ENCODE measurements around the gene FBLN5. TPM values are rescaled to one million over a fixed set of nuclear protein-coding genes. Genes with fewer than 3 reads are reported as not detected.
A peak's percentile ranks its signal among the peaks of the same experiment; 100 is the strongest.

Gene FBLN5
- total RNA-seq, 1 donor from 2014 or later: 130 TPM

- TF ChIP-seq CTCF (IDR thresholded peaks at IDR 0.05): no peak
- no peaks in the 10 kb centered on the region for H3K27me3 ChIP-seq (ENCODE audit: low read depth)
- H3K27ac ChIP-seq: no peak overlapping the region
- H3K9me3 ChIP-seq: no peaks in the 10 kb centered on the region
- intact Hi-C loops (cut with DNase I): no loop called here
- peaks cover 29% of the 10 kb centered on the region for H3K36me3 ChIP-seq
- peaks cover 29% of the 10 kb centered on the region for H3K4me1 ChIP-seq
- H3K4me3 ChIP-seq: no peak overlapping the region
- no peak for DNase-seq
- ATAC-seq: no peak
Measured at GRCh38 chr14:91983588-91983987, 36.1 kb upstream of the FBLN5 start.

GRCh38 chr14:91980157-91980556 is 32.7 kb upstream of the FBLN5 start:
- DNase-seq (no peak), ATAC-seq (peak; percentile 66 to 78)
- intact Hi-C loops (cut with DNase I): no loop called here
- Histone ChIP-seq H3K36me3 (peaks cover 28% of the 10 kb centered on the region), H3K9me3 (no peaks in the 10 kb centered on the region), H3K4me3 (no peak overlapping the region), H3K27me3 (ENCODE audit: low read depth) (no peaks in the 10 kb centered on the region), H3K27ac (no peak overlapping the region), H3K4me1 (peaks cover 14% of the 10 kb centered on the region)
- no peak for TF ChIP-seq CTCF (IDR thresholded peaks at IDR 0.05)

- TF ChIP-seq CTCF (IDR thresholded peaks at IDR 0.05): no peak
- DNase-seq (no peak), ATAC-seq (no peak)
- no peak overlapping the region for H3K4me3 ChIP-seq
- H3K27ac ChIP-seq: no peak overlapping the region
- no peaks in the 10 kb centered on the region for H3K9me3 ChIP-seq
- peaks cover 7% of the 10 kb centered on the region for H3K4me1 ChIP-seq
- H3K36me3 ChIP-seq: peaks cover 41% of the 10 kb centered on the region
- intact Hi-C loops (cut with DNase I): no loop called here
- H3K27me3 ChIP-seq (ENCODE audit: low read depth): no peaks in the 10 kb centered on the region
Measured at GRCh38 chr14:91977884-91978283, 30.4 kb upstream of the FBLN5 start.

GRCh38 chr14:91975763-91976162 is 28.3 kb upstream of the FBLN5 start:
- intact Hi-C loops (cut with DNase I): no loop called here
- ATAC-seq (no peak), DNase-seq (no peak)
- Histone ChIP-seq H3K9me3 (no peaks in the 10 kb centered on the region), H3K4me3 (no peak overlapping the region), H3K27ac (no peak overlapping the region), H3K4me1 (peaks cover 7% of the 10 kb centered on the region), H3K36me3 (peaks cover 62% of the 10 kb centered on the region), H3K27me3 (ENCODE audit: low read depth) (no peaks in the 10 kb centered on the region)
- no peak for TF ChIP-seq CTCF (IDR thresholded peaks at IDR 0.05)

- Histone ChIP-seq H3K36me3 (peaks cover 89% of the 10 kb centered on the region), H3K27ac (no peak overlapping the region), H3K4me1 (no peaks in the 10 kb centered on the region), H3K27me3 (ENCODE audit: low read depth) (no peaks in the 10 kb centered on the region), H3K4me3 (no peak overlapping the region), H3K9me3 (no peaks in the 10 kb centered on the region)
- intact Hi-C loops (cut with DNase I): no loop called here
- ATAC-seq: no peak
- TF ChIP-seq CTCF (IDR thresholded peaks at IDR 0.05): no peak
- DNase-seq: no peak
Measured at GRCh38 chr14:91971188-91971778, 23.8 kb upstream of the FBLN5 start.
